ENCODE measurements around the gene NUDT2. TPM values are rescaled to one million over a fixed set of nuclear protein-coding genes. Genes with fewer than 3 reads are reported as not detected.

The NUDT2 gene
- total and polyA plus RNA-seq, 4 donors: 13.6 to 38.3 (median 22.3) TPM

GRCh38 chr9:34310215-34310614, 19.2 kb upstream of the NUDT2 start:
- Histone ChIP-seq H3K9me3 (ENCODE audit: control insufficient read depth, low read length) (no peaks in the 10 kb centered on the region), H3K4me3 (ENCODE audit: low read length in 2 of 2) (no peak overlapping the region), H3K36me3 (ENCODE audit: control insufficient read depth in 1 of 2, insufficient read depth in 2 of 2, low read length in 1 of 2) (no peaks in the 10 kb centered on the region), H3K4me1 (ENCODE audit: control insufficient read depth in 1 of 2, insufficient read depth in 2 of 2, low read length in 2 of 2) (no peaks in the 10 kb centered on the region), H3K27ac (ENCODE audit: low read depth in 1 of 2, low read length in 2 of 2) (no peak overlapping the region), H3K27me3 (ENCODE audit: control insufficient read depth in 1 of 2, insufficient read depth in 2 of 2, low read length in 1 of 2) (no peaks in the 10 kb centered on the region)
- intact Hi-C loops (cut with DNase I): no loop called here
- WGBS, 2 donors: 99 to 100% methylated on average over 1 of the region's 1 CpG
- no peak for DNase-seq
- no peak for ATAC-seq (ENCODE audit: low FRiP score)

DNA sequence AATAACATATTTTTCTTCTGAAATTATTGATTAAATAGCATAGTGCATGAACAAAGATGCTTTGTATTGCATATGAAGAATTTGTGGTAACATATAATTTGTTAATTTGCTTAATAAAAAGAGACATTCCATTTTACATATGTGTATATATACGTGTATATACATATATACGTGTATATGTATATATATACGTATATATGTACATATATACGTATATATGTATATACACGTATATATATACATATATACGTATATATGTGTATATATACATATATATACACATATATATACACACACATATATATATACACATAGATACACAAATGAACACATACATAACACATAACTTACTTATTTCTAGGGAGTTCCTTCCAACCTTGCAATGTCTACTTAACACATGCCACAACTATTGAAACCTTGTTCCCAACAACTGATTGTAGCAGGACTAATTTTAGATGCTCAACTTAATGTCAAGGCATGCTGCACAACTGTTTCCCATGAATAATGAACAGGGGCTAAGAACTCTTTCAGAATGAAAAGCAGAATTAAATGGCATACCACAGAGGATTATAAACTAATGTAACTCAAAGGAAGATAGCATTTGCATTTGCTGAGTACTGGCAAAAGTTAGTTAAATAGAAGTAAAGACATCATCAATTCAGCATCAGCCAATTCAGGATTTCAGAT, 17.7 kb upstream of the NUDT2 start:
- Histone ChIP-seq H3K36me3 (ENCODE audit: control insufficient read depth in 1 of 2, insufficient read depth in 2 of 2, low read length in 1 of 2) (no peaks in the 10 kb centered on the region), H3K27ac (ENCODE audit: low read depth in 1 of 2, low read length in 2 of 2) (no peak overlapping the region), H3K9me3 (ENCODE audit: control insufficient read depth, low read length) (no peaks in the 10 kb centered on the region), H3K4me1 (ENCODE audit: control insufficient read depth in 1 of 2, insufficient read depth in 2 of 2, low read length in 2 of 2) (no peaks in the 10 kb centered on the region), H3K4me3 (ENCODE audit: low read length in 2 of 2) (no peak overlapping the region), H3K27me3 (ENCODE audit: control insufficient read depth in 1 of 2, insufficient read depth in 2 of 2, low read length in 1 of 2) (no peaks in the 10 kb centered on the region)
- no peak for ATAC-seq (ENCODE audit: low FRiP score)
- intact Hi-C loops (cut with DNase I): no loop called here
- 85 to 93% methylated on average over 6 of the region's 6 CpGs for WGBS, 2 donors
- DNase-seq: no peak

DNA sequence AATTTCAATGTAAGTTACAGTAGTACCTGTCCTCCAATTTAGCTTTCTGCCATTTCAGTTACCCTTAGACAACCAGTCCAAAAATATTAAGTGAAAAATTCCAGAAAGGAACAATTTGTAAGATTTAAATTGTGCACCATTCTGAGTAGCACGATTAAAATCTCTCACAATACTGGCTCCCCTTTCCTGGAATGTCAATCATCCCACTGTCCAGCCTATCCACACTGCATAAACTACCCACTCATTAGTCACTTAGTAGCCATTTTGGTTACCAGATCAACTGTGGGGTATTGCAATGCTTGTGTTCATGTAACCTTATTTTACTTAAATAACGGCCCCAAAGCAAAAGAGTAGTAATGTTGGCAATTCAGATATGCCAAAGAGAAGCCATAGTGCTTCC, 11.9 kb upstream of the NUDT2 start:
- intact Hi-C loops (cut with DNase I): no loop called here
- H3K4me1 ChIP-seq (ENCODE audit: control insufficient read depth in 1 of 2, insufficient read depth in 2 of 2, low read length in 2 of 2): no peaks in the 10 kb centered on the region
- 70 to 73% methylated on average over 2 of the region's 2 CpGs for WGBS, 2 donors
- H3K36me3 ChIP-seq (ENCODE audit: control insufficient read depth in 1 of 2, insufficient read depth in 2 of 2, low read length in 1 of 2): no peaks in the 10 kb centered on the region
- no peaks in the 10 kb centered on the region for H3K27me3 ChIP-seq (ENCODE audit: control insufficient read depth in 1 of 2, insufficient read depth in 2 of 2, low read length in 1 of 2)
- DNase-seq (no peak), ATAC-seq (ENCODE audit: low FRiP score) (no peak)
- H3K9me3 ChIP-seq (ENCODE audit: control insufficient read depth, low read length): no peaks in the 10 kb centered on the region
- H3K27ac ChIP-seq (ENCODE audit: low read depth in 1 of 2, low read length in 2 of 2): no peak overlapping the region
- no peak overlapping the region for H3K4me3 ChIP-seq (ENCODE audit: low read length in 2 of 2)

GRCh38 chr9:34318163-34318790, 11.1 kb upstream of the NUDT2 start:
- DNase-seq: no peak
- WGBS, 2 donors: 95 to 96% methylated on average over 44 of the region's 44 CpGs
- Histone ChIP-seq H3K27ac (ENCODE audit: low read depth in 1 of 2, low read length in 2 of 2) (no peak overlapping the region), H3K4me3 (ENCODE audit: low read length in 2 of 2) (no peak overlapping the region), H3K9me3 (ENCODE audit: control insufficient read depth, low read length) (no peaks in the 10 kb centered on the region), H3K27me3 (ENCODE audit: control insufficient read depth in 1 of 2, insufficient read depth in 2 of 2, low read length in 1 of 2) (no peaks in the 10 kb centered on the region), H3K36me3 (ENCODE audit: control insufficient read depth in 1 of 2, insufficient read depth in 2 of 2, low read length in 1 of 2) (no peaks in the 10 kb centered on the region), H3K4me1 (ENCODE audit: control insufficient read depth in 1 of 2, insufficient read depth in 2 of 2, low read length in 2 of 2) (no peaks in the 10 kb centered on the region)
- intact Hi-C loops (cut with DNase I): no loop called here
- no peak for ATAC-seq (ENCODE audit: low FRiP score)

- ATAC-seq (ENCODE audit: low FRiP score): no peak
- Histone ChIP-seq H3K4me1 (ENCODE audit: control insufficient read depth in 1 of 2, insufficient read depth in 2 of 2, low read length in 2 of 2) (no peaks in the 10 kb centered on the region), H3K36me3 (ENCODE audit: control insufficient read depth in 1 of 2, insufficient read depth in 2 of 2, low read length in 1 of 2) (no peaks in the 10 kb centered on the region), H3K27ac (ENCODE audit: low read depth in 1 of 2, low read length in 2 of 2) (no peak overlapping the region), H3K4me3 (ENCODE audit: low read length in 2 of 2) (no peak overlapping the region), H3K9me3 (ENCODE audit: control insufficient read depth, low read length) (no peaks in the 10 kb centered on the region), H3K27me3 (ENCODE audit: control insufficient read depth in 1 of 2, insufficient read depth in 2 of 2, low read length in 1 of 2) (no peaks in the 10 kb centered on the region)
- no peak for DNase-seq
- WGBS, 2 donors: 96 to 97% methylated on average over 7 of the region's 7 CpGs
- intact Hi-C loops (cut with DNase I): loop anchor here in 1 of 2 donors (10.0 kb wide), 1 partner anchor 197 kb away; the partner anchor contains the start of gene DCAF12
Measured at GRCh38 chr9:34321451-34321850, 7.9 kb upstream of the NUDT2 start.

DNA sequence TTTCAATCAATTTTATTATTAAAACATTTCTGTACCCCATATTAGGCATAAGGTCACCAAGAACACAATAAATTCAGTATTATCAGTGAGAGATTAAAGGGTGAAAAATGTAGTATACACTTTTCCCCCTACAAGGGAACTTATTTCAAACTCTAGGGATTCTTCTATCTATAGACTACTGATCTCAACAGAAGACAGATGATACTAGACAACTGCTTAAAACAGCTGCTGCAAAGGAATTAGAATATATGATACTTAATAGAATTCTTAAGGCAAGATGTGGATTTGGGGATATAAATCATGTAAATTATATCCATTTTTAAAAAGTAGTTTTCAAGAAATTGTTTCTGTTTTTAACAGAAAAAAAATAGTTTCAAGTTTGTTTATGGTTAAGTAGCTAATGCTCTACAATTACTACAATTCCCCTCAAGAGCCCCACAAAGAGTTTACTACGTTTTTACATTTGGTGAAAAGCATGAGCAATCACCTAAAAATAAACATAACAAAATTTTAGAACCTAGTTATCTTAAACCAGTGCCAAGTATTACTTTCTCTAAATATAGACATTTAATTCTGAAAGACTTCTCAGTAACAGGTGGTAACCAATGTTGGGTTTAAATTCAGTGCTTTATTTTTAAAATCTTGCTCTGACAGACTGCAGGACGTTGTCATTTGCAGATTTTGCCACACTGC, 6.3 kb upstream of the NUDT2 start:
- ATAC-seq (ENCODE audit: low FRiP score) (no peak), DNase-seq (no peak)
- intact Hi-C loops (cut with DNase I): loop anchor here in 1 of 2 donors (10.0 kb wide), 1 partner anchor 198 kb away; the partner anchor contains the start of gene DCAF12
- Histone ChIP-seq H3K4me3 (ENCODE audit: low read length in 2 of 2) (no peak overlapping the region), H3K27me3 (ENCODE audit: control insufficient read depth in 1 of 2, insufficient read depth in 2 of 2, low read length in 1 of 2) (no peaks in the 10 kb centered on the region), H3K4me1 (ENCODE audit: control insufficient read depth in 1 of 2, insufficient read depth in 2 of 2, low read length in 2 of 2) (no peaks in the 10 kb centered on the region), H3K27ac (ENCODE audit: low read depth in 1 of 2, low read length in 2 of 2) (no peak overlapping the region), H3K36me3 (ENCODE audit: control insufficient read depth in 1 of 2, insufficient read depth in 2 of 2, low read length in 1 of 2) (no peaks in the 10 kb centered on the region), H3K9me3 (ENCODE audit: control insufficient read depth, low read length) (no peaks in the 10 kb centered on the region)
- WGBS, 2 donors: 7 to 9% methylated on average over 2 of the region's 2 CpGs

GRCh38 chr9:34326690-34327089, 2.7 kb upstream of the NUDT2 start:
- Histone ChIP-seq H3K27me3 (ENCODE audit: control insufficient read depth in 1 of 2, insufficient read depth in 2 of 2, low read length in 1 of 2) (no peaks in the 10 kb centered on the region), H3K4me1 (ENCODE audit: control insufficient read depth in 1 of 2, insufficient read depth in 2 of 2, low read length in 2 of 2) (no peaks in the 10 kb centered on the region), H3K36me3 (ENCODE audit: control insufficient read depth in 1 of 2, insufficient read depth in 2 of 2, low read length in 1 of 2) (no peaks in the 10 kb centered on the region), H3K9me3 (ENCODE audit: control insufficient read depth, low read length) (no peaks in the 10 kb centered on the region), H3K27ac (ENCODE audit: low read depth in 1 of 2, low read length in 2 of 2) (no peak overlapping the region), H3K4me3 (ENCODE audit: low read length in 2 of 2) (no peak overlapping the region)
- WGBS, 2 donors: 91 to 92% methylated on average over 1 of the region's 1 CpG
- no peak for ATAC-seq (ENCODE audit: low FRiP score)
- DNase-seq: no peak
- intact Hi-C loops (cut with DNase I): loop anchor here in 1 of 2 donors (10.0 kb wide), 1 partner anchor 202 kb away; the partner anchor contains the start of gene DCAF12

DNA sequence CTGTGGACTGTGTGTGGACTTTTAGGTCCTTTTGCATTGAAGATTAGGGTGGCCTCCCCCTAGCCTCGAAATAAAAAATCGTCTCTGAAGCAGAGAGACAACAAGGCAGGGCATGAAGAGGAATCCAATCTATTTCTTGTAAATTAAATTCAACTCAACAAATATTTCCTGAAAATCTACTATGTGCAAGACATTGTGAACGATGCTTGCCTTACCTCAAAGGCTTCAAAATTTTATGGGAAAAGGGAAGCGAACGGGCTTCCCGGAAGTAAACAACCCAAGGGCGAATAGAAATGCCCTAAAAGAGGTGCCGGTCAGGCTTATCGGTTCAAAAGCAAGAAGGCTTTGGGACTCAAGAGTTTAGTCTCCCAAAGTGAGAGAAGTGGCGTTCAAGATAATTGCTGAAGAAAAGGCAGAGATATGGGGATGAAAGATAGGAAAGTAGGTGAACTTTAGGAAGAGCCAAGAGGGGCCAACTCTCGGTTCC, 826 bp upstream of the NUDT2 start:
- intact Hi-C loops (cut with DNase I): loop anchor here in 1 of 2 donors (10.0 kb wide), 1 partner anchor 204 kb away; the partner anchor contains the start of gene DCAF12
- Histone ChIP-seq H3K27me3 (ENCODE audit: control insufficient read depth in 1 of 2, insufficient read depth in 2 of 2, low read length in 1 of 2) (no peaks in the 10 kb centered on the region), H3K4me1 (ENCODE audit: control insufficient read depth in 1 of 2, insufficient read depth in 2 of 2, low read length in 2 of 2) (no peaks in the 10 kb centered on the region), H3K36me3 (ENCODE audit: control insufficient read depth in 1 of 2, insufficient read depth in 2 of 2, low read length in 1 of 2) (no peaks in the 10 kb centered on the region), H3K27ac (ENCODE audit: low read depth in 1 of 2, low read length in 2 of 2) (no peak overlapping the region), H3K4me3 (ENCODE audit: low read length in 2 of 2) (peak overlapping the region; percentile 8 to 24), H3K9me3 (ENCODE audit: control insufficient read depth, low read length) (no peaks in the 10 kb centered on the region)
- DNase-seq (no peak), ATAC-seq (ENCODE audit: low FRiP score) (no peak)
- WGBS, 2 donors: 0 to 1% methylated on average over 11 of the region's 11 CpGs
